NT2/D1 (cell line): ENCODE results near the gene WDR27.

Source experiments
- SUZ12 ChIP-seq: IDR thresholded peaks from 2 replicates; pipeline ENCODE4 v1.6.1; 2011; ENCODE audit not compliant: insufficient read length, insufficient read depth; ENCODE audit errors: extremely low read depth
- ZNF274 ChIP-seq: IDR thresholded peaks from 2 replicates; pipeline ENCODE4 v1.6.1; 2011; ENCODE audit warnings: mild to moderate bottlenecking, low read depth, low read length

DNA sequence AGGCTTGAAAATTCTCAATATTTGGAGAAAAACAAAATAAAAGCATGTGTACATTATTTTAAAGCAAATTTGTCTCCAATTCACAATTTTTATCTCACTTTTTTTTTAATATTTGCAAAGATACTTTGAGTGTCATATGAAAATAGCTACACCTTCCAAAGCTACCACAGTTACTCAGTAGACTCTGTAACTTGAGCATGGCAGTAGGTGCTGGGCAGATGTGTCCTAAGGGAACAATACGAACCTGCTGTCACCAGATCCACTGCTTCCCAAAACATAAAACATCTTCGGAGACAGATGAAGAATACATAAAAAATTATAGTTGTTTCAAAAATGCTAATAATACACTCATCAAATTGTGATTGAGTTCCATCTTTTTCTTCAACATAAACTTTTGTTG lies 10.6 kb downstream of the WDR27 start:
- no peak for TF ChIP-seq SUZ12
- TF ChIP-seq ZNF274, result no peak
